ENCODE results near the gene SMG6.

SMG6 gene

GRCh38 chr17:2211661-2212399 is 91.8 kb downstream of the SMG6 start:
- DNase-seq: no peak
- Mint-ChIP-seq H3K27me3 (ENCODE audit: low read depth, poor library complexity) (no peaks in the 10 kb centered on the region), H3K36me3 (ENCODE audit: low read depth) (peaks cover 24% of the 10 kb centered on the region), H3K4me1 (peaks cover 66% of the 10 kb centered on the region), H3K27ac (no peak overlapping the region), H3K4me3 (no peak overlapping the region), H3K9me3 (no peaks in the 10 kb centered on the region)
- TF ChIP-seq, protein P1, sequence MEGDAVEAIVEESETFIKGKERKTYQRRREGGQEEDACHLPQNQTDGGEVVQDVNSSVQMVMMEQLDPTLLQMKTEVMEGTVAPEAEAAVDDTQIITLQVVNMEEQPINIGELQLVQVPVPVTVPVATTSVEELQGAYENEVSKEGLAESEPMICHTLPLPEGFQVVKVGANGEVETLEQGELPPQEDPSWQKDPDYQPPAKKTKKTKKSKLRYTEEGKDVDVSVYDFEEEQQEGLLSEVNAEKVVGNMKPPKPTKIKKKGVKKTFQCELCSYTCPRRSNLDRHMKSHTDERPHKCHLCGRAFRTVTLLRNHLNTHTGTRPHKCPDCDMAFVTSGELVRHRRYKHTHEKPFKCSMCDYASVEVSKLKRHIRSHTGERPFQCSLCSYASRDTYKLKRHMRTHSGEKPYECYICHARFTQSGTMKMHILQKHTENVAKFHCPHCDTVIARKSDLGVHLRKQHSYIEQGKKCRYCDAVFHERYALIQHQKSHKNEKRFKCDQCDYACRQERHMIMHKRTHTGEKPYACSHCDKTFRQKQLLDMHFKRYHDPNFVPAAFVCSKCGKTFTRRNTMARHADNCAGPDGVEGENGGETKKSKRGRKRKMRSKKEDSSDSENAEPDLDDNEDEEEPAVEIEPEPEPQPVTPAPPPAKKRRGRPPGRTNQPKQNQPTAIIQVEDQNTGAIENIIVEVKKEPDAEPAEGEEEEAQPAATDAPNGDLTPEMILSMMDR (IDR thresholded peaks at IDR 0.05): no peak

DNA sequence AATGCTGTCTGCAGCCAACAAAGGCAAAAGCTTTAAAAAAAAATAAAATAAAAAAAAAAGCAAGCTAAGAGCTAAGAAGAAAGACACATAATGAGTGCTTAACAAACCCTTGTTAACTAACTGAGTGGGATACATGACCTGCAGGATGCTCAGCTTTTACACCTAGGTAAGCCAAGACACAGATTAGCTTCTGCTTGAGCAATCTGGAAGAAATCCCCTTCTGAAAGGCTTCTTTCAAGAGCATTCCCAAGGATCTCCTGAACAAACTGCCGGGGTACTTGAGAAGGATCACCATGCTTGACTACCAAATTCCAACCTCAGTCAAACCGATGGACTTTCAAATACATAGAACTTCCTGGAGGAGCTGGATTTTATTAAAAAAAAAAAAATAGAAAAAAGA is 92.9 kb downstream of the SMG6 start:
- H3K4me3 Mint-ChIP-seq: no peak overlapping the region
- no peak for DNase-seq
- no peak overlapping the region for H3K27ac Mint-ChIP-seq
- no peaks in the 10 kb centered on the region for H3K9me3 Mint-ChIP-seq
- TF ChIP-seq, protein P1 (IDR thresholded peaks at IDR 0.05): no peak
- H3K4me1 Mint-ChIP-seq: peaks cover 60% of the 10 kb centered on the region
- no peaks in the 10 kb centered on the region for H3K27me3 Mint-ChIP-seq (ENCODE audit: low read depth, poor library complexity)
- H3K36me3 Mint-ChIP-seq (ENCODE audit: low read depth): peaks cover 21% of the 10 kb centered on the region

DNA sequence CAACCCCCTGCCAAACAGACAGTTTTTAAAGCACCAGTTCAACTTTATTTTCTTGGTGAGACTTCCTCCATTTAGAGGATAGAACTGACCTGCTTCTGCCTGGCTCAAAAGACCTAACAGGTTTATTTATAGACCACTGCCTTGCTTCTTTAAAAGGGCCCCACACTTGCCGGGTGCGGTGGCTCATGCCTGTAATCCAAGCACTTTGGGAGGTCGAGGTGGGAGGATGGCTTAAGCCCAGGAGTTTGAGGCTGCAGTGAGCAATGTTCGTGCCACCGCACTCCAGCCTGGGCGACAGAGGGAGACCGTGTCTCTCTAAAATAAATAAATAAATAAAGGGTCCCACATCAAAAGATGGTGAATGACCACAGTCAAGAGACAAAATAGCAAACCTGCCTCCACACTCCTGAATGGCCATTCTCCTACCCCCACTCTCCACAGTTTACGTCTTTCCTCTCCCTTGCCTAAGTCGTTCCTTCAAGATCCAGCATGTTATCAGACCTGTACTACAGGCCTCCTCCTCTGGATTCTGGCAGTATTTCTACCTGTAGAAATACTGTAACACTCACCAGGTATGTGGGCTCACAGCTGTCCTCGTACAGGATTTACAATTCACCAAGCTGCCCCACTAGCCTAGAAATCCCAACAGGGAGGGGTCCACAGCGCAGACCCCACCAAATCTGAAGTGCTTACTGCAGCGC is 95.6 kb downstream of the SMG6 start:
- Mint-ChIP-seq H3K9me3 (no peaks in the 10 kb centered on the region), H3K27me3 (ENCODE audit: low read depth, poor library complexity) (no peaks in the 10 kb centered on the region), H3K4me3 (no peak overlapping the region), H3K27ac (no peak overlapping the region), H3K4me1 (peaks cover 32% of the 10 kb centered on the region), H3K36me3 (ENCODE audit: low read depth) (peaks cover 26% of the 10 kb centered on the region)
- peak; percentile 16 for DNase-seq
- TF ChIP-seq, protein P1 (IDR thresholded peaks at IDR 0.05): no peak

- H3K27ac Mint-ChIP-seq: no peak overlapping the region
- TF ChIP-seq, protein P1 (IDR thresholded peaks at IDR 0.05): no peak
- peaks cover 19% of the 10 kb centered on the region for H3K4me1 Mint-ChIP-seq
- no peaks in the 10 kb centered on the region for H3K9me3 Mint-ChIP-seq
- DNase-seq: no peak
- H3K4me3 Mint-ChIP-seq: no peak overlapping the region
- peaks cover 22% of the 10 kb centered on the region for H3K36me3 Mint-ChIP-seq (ENCODE audit: low read depth)
- no peaks in the 10 kb centered on the region for H3K27me3 Mint-ChIP-seq (ENCODE audit: low read depth, poor library complexity)
Observed at GRCh38 chr17:2204393-2204792, 99.2 kb downstream of the SMG6 start.

DNA sequence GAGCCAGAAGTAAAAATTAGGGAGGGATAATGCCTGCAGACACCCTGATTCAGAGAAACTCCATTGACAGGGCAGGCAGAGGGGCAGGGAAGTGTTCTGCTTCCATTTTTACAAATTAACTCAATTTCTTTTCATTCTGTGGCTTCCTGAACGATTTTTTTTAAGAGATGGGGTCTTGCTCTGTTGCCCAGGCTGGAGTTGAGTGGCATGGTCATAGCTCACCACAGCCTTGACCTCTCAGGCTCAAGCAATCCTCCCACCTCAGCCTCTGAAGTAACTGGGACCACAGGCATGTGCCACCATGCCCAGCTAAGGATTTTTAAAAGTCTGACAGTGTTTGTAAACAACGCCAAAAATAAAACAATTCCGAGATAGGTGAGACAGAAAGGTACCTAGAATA is 99.8 kb downstream of the SMG6 start:
- Mint-ChIP-seq H3K9me3 (no peaks in the 10 kb centered on the region), H3K27ac (no peak overlapping the region), H3K4me1 (peaks cover 22% of the 10 kb centered on the region), H3K36me3 (ENCODE audit: low read depth) (peaks cover 23% of the 10 kb centered on the region), H3K4me3 (no peak overlapping the region), H3K27me3 (ENCODE audit: low read depth, poor library complexity) (no peaks in the 10 kb centered on the region)
- TF ChIP-seq, protein P1 (IDR thresholded peaks at IDR 0.05): no peak
- no peak for DNase-seq

All from nephron progenitor cell (in vitro differentiated cells).